CD4-positive, alpha-beta T cell (primary cell): Measurements from ENCODE around the gene RACK1. TPM values are rescaled to one million over a fixed set of nuclear protein-coding genes. Genes with fewer than 3 reads are reported as not detected.

Experiments used
- ATAC-seq: fragments of 200-7000 bp; cut with Tn5 transposase; one replicate; pipeline ENCODE4 v1.10.0; 2022; ENCODE audit warnings: mild to moderate bottlenecking; ENCODE audit not compliant: poor library complexity
- CTCF ChIA-PET: fragments of 350-600 bp; sonication (Branson Sonifier 250); formaldehyde crosslinking; loops from one replicate; lab custom pipeline; 2021; ENCODE audit warnings: antibody characterized with exemption, inconsistent platforms; lab: Charles Lee
- POLR2A ChIA-PET: fragments of 350-600 bp; sonication (Branson Sonifier 250); formaldehyde crosslinking; loops from one replicate; lab custom pipeline; 2021; ENCODE audit warnings: antibody characterized with exemption, inconsistent platforms; lab: Charles Lee
- DNase-seq, 14 experiments: peaks; one replicate each; pipeline ENCODE4 v3.0.0-alpha.2; 2013 to 2020; ENCODE audit warnings: mixed read lengths in 2 of 14
- H3K27ac ChIP-seq, 2 donors: one replicate each; pipeline versions ENCODE4 v1.5.1 to v1.7.0; 2013; ENCODE audit warnings: low read length in 2 of 2, low read depth in 1 of 2, mild to moderate bottlenecking in 1 of 2
- H3K27me3 ChIP-seq, 2 experiments: 1 replicate in 1 of 2; 2 replicates in 1 of 2; pipeline versions ENCODE4 v1.6.1 to v1.7.0; 2013; ENCODE audit warnings: low read length in 2 of 2, control low read depth in 1 of 2, mild to moderate bottlenecking in 1 of 2, moderate library complexity in 1 of 2; ENCODE audit not compliant: insufficient read depth in 2 of 2, control insufficient read depth in 1 of 2
- H3K36me3 ChIP-seq: one replicate; pipeline ENCODE4 v1.6.1; 2013; ENCODE audit warnings: low read length, control low read depth; ENCODE audit not compliant: insufficient read depth
- H3K4me1 ChIP-seq: one replicate; pipeline ENCODE4 v1.6.1; 2013; ENCODE audit warnings: low read length, control low read depth; ENCODE audit not compliant: insufficient read depth
- H3K4me3 ChIP-seq: one replicate; pipeline ENCODE4 v1.5.1; 2013; ENCODE audit warnings: mild to moderate bottlenecking, low read length, moderate library complexity
- H3K9me3 ChIP-seq, 2 experiments: 1 replicate in 1 of 2; 2 replicates in 1 of 2; pipeline versions ENCODE4 v1.6.1 to v1.7.0; 2013; ENCODE audit warnings: low read length in 2 of 2, mild to moderate bottlenecking in 2 of 2, control low read depth in 1 of 2, moderate library complexity in 1 of 2; ENCODE audit not compliant: control insufficient read depth in 1 of 2, insufficient read depth in 1 of 2
- H3K27ac Mint-ChIP-seq: one replicate; pipeline ENCODE4 v1.8.0; 2020; ENCODE audit warnings: mixed read lengths
- H3K27me3 Mint-ChIP-seq: one replicate; pipeline ENCODE4 v1.8.0; 2021; ENCODE audit warnings: mixed read lengths
- H3K36me3 Mint-ChIP-seq: one replicate; pipeline ENCODE4 v1.8.0; 2021; ENCODE audit warnings: low read depth, mixed read lengths
- H3K4me1 Mint-ChIP-seq: one replicate; pipeline ENCODE4 v1.8.0; 2021; ENCODE audit warnings: low read depth, mixed read lengths
- H3K4me3 Mint-ChIP-seq: one replicate; pipeline ENCODE4 v1.8.0; 2020; ENCODE audit warnings: mild to moderate bottlenecking, mixed read lengths
- H3K9me3 Mint-ChIP-seq: one replicate; pipeline ENCODE4 v1.8.0; 2020; ENCODE audit warnings: mixed read lengths
- CTCF ChIP-seq: fragments of 200-600 bp; IDR thresholded peaks from one replicate; pipeline ENCODE4 v1.8.0; 2022; ENCODE audit warnings: antibody characterized with exemption, mild to moderate bottlenecking
- intact Hi-C, 2 experiments: fragments of 100-400 bp; cut with DNase I in 1 of 2; cut with micrococcal nuclease in 1 of 2; formaldehyde crosslinking; loops; one replicate each; pipeline versions ENCODE4 v1.15.1 to v1.9.0; 2023 to 2025; cut with DNase I, micrococcal nuclease
- total RNA-seq, 174 experiments: library from RNA in 2 of 174; stranded (reverse) in 2 of 174; gene quantifications; one replicate each; pipeline ENCODE4 v1.2.3 and lab custom pipeline; 2021 to 2026

Gene RACK1
- total RNA-seq, 2 experiments from 2014 or later: 2,499 to 2,682 TPM

- Mint-ChIP-seq H3K27me3 (peaks cover 29% of the 10 kb centered on the region), H3K4me1 (peaks cover 37% of the 10 kb centered on the region), H3K4me3 (peak overlapping the region; percentile 95), H3K9me3 (peaks cover 3% of the 10 kb centered on the region), H3K27ac (peak overlapping the region; percentile 99), H3K36me3 (peaks cover 31% of the 10 kb centered on the region)
- DNase-seq: peak in 5 of 14 experiments; percentile 18 to 58 (median 42)
- CTCF ChIA-PET: interaction anchor here (1.0 to 2.7 kb wide), 5 partner anchors 14 to 374 kb away, joined by 3 to 15 read pairs (median 5); no protein-coding TSS in a partner anchor
- no peaks in the 10 kb centered on the region for H3K9me3 ChIP-seq
- intact Hi-C loops: loop anchor here (1.0 to 5.0 kb wide), 4 partner anchors 10 to 36 kb away; partner anchors contain the start of genes RACK1 (in 1 of the 2) and TRIM41 (in 1 of the 2)
- no peaks in the 10 kb centered on the region for H3K36me3 ChIP-seq
- ATAC-seq: peak; percentile 25
- TF ChIP-seq CTCF: no peak
- H3K27me3 ChIP-seq: peaks cover 0 to 9% of the 10 kb centered on the region in 2 experiments
- peak overlapping the region; percentile 59 for H3K4me3 ChIP-seq
- peaks cover 39% of the 10 kb centered on the region for H3K4me1 ChIP-seq
- H3K27ac ChIP-seq: no peak overlapping the region
- POLR2A ChIA-PET: interaction anchor here (0.7 to 8.3 kb wide), 9 partner anchors 8 to 55 kb away, joined by 3 to 292 read pairs (median 20); partner anchors contain the start of genes RACK1, TRIM41 and TRIM52
These were observed 37.7 kb downstream of the RACK1 start for GRCh38 chr5:181205761-181206649.

- Mint-ChIP-seq H3K9me3 (peaks cover 3% of the 10 kb centered on the region), H3K27me3 (peaks cover 29% of the 10 kb centered on the region), H3K36me3 (peaks cover 31% of the 10 kb centered on the region), H3K4me1 (peaks cover 34% of the 10 kb centered on the region), H3K27ac (peak within 1 kb of the TSS; percentile 99), H3K4me3 (peak within 1 kb of the TSS; percentile 95)
- Histone ChIP-seq H3K4me3 (peak within 1 kb of the TSS; percentile 59), H3K27ac (no peak within 1 kb of the TSS), H3K27me3 (peaks cover 0 to 9% of the 10 kb centered on the region in 2 experiments), H3K4me1 (peaks cover 39% of the 10 kb centered on the region), H3K9me3 (no peaks in the 10 kb centered on the region), H3K36me3 (no peaks in the 10 kb centered on the region)
- DNase-seq (peak in 3 of 14 experiments; percentile 24 to 55 (median 51)), ATAC-seq (no peak)
- POLR2A ChIA-PET: interaction anchor here (1.3 to 8.3 kb wide), 7 partner anchors 7 to 56 kb away, joined by 3 to 292 read pairs (median 41); partner anchors contain the start of genes RACK1, TRIM41 and TRIM52
- TF ChIP-seq CTCF: no peak
- CTCF ChIA-PET: interaction anchor here (1.2 kb wide), 1 partner anchor 16 kb away, joined by 3 read pairs; no protein-coding TSS in a partner anchor
- intact Hi-C loops: loop anchor here in 1 of 2 experiments (5.0 kb wide), 1 partner anchor 37 kb away; the partner anchor contains the start of gene RACK1
These were observed 38.6 kb downstream of the RACK1 start, which contains the start of gene TRIM7 for GRCh38 chr5:181204826-181205760. Gene TRIM7, minus strand, starts transcription at chr5:181205196. Its CDS starts 86 bp downstream, at chr5:181205110.
